GM18520 (cell line): ENCODE measurements around the gene GNAO1.

Experiments used
- ATAC-seq: cut with Tn5 transposase; IDR thresholded peaks from one replicate; pipeline ENCODE4 v1.9.1; 2021; ENCODE audit not compliant: unreplicated experiment

The GNAO1 gene

DNA sequence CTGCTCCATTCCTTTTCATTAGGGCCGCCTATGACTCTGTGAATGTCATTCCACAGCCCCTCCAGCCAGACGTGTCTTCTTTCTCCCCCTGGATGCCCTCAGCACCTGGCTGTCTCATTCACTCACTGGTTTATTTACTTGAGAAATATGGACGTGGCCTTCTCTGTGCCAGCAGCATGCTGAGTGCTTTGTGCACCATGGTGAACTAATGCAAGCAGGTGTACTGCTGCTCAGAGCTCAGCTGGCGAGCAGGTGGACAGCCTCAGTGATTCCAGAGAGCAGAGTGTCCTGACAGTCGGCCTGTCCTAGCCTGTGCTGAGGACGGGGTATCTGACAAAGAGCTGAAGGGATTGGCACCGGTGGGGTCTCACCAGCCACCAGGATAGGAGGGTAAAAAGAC lies 96.7 kb downstream of the GNAO1 start:
- no peak for ATAC-seq

DNA sequence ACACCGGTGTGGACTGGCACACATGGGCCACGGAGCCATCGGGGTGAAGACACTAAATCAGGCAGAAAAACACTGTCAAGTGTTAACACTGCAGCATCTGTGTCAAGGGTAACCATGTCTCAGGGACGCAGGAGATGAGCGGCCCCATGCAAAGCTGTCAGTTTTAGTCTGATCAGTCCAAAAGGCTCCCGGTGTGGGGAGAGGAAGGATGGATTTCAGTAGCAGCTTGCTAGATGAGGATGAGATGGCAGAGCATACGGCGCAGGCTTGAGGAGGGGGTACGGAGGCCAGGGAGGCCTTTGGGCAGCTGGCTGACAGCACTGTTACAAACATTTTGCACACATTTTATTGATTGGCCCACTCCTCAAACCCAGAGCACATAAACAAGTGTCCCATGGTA lies 98.1 kb downstream of the GNAO1 start:
- no peak for ATAC-seq

DNA sequence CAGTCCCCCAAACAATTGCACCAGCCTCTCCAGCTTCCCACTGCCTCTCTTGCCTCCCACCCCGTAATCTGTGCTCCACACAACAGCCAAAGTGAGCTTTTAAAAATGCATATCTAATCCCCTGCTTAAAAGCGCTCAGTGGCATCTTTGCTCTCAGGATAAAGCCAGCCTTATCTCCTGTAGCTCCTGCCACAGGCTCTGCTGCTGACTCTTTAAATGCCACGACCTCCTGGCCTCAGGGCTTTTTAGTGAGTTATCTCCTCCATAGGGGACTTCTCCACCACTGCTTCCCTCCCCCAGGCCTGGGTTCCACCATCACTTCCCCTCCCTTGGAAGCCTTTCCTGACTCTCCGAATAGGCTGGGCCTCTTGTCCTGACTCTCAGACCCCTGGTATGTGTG lies 98.6 kb downstream of the GNAO1 start:
- no peak for ATAC-seq

DNA sequence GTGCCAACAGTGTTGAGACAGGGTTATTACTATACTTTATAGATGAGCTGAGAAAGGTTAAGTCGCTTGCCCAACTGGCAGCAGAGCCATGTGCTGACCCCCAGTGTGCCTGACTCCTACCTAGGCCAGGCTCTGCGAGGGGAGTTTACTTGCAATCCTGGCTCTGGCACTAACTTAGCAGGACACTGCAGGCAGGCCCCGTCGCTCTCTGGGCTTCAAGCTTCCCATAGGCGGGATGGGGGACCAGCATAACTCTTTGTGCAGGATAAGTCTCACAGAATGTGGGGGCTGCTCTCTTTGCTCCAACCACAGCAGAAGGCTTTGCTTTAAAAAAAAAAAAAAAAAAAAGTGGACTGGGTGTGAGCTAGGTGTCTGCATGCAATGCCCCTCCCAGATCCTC lies 102.7 kb downstream of the GNAO1 start:
- ATAC-seq = no peak

DNA sequence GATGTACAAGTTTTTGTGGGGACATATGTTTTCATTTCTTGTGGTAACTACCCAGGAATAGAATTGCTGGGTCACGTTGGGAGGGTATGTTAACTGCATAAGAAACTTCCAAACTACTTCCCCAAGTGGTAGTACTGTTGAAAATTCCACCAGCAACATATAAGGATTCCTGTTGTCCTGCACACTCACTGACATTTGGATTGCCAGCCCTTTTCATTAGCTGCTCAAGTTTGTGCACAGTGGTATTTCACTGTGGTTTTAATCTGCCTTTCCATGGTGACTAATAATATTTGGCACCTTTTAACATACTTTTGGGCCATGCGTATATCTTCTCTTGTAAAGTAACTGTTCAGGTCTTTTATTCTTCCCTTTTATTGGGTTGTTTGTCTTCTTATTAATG lies 103.3 kb downstream of the GNAO1 start:
- ATAC-seq = no peak

DNA sequence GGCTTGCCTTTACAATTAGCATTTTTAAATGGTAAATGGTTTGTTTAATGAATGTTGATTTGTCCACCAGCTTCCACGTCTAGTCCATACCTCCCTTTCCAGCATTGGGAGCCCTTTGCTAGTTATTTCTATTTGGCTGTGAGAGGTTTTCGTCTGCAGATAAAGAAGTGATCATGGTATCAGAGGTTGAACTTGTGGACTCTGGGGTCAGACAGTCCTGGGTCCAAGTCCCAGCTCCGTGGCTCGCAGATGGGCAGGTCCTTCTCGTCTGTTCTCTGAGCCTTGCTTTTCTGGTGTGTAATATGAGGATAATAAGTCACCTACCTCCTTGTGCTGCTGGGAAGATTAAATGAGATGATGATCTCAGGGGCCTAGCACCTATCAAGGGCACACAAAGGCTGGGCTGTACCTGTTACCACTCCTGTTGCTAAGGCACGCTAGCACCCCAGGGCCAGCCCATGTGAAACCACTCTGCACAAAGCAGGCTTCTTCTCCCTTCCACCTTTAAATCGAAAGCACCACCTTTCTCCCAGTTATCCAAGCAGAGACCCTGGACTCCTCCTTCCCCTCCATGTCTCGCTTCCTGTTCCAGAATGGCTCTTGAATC lies 103.9 kb downstream of the GNAO1 start:
- no peak for ATAC-seq

DNA sequence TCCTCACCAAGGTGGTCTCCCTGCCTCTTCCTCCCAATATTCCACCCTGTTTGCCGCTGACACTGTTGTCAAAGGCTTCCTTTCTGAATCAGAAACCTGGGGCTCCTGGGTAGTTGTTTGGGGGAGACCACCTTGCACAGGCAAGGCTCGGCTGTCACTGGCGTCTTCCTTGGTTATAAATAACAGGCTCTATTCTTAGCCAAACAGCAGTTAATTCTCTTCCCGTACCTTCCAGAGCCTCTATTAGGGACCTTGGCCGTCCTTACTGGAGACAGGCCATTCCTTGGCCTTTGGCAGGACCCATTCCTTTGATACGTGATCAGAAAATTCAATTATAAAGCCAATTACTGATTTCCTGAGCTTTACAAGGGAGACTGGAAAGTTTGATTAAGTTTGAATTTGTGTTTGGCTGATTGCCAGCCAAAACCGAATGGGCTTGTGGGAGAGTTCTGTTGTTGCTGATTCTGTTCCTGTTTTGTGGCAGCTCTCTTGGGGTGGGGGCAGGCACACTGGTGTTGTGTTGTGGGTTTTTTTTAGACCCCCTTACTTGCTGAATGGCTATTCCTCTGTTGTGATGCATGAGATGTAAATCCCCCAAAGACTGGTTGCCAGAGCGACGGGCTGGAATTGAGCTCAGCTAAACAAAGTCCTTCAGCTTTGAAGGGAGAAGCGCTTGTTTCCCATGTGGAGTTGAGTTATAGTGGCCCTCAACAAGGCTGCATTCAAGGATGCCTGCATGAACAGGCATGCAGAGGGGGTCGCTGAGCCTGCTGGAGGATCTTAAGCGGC lies 104.6 kb downstream of the GNAO1 start:
- no peak for ATAC-seq

DNA sequence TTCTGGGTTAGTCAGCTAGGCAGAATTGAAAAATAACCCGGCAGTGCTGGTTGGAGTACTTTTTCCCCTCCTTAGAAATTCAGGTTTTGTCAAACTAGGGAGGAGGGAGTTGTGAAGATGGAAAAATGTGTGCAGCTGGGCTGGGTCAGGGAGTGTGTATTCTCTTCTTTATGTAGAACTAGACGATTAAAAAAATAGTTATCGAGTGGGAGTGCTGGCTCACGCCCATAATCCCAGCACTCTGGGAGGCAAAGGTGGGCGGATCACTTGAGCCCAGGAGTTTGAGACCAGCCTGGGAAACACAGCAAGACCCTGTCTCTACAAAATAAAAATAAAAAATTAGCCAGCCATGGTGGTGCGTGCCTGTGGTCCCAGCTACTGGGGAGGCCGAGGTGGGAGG lies 106.4 kb downstream of the GNAO1 start:
- ATAC-seq = no peak

DNA sequence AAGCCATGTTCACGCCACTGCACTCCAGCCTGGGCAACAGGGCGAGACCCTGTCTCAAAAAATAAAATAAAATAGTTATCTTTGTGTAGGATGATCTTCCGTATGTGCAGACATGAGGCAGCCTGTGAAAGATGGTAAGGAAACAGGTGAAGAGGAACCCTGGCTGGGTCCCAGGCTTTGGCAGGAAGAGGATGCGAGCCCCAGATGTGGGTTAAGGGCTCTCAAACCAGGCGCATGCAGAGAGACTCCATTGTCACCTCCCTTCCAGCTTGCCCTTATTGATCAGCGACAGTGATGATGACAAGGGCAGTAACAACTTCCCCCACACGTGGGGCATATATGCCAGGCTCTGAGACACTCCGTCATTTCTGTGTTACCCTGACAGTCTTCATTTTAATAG lies 106.8 kb downstream of the GNAO1 start:
- ATAC-seq = no peak

DNA sequence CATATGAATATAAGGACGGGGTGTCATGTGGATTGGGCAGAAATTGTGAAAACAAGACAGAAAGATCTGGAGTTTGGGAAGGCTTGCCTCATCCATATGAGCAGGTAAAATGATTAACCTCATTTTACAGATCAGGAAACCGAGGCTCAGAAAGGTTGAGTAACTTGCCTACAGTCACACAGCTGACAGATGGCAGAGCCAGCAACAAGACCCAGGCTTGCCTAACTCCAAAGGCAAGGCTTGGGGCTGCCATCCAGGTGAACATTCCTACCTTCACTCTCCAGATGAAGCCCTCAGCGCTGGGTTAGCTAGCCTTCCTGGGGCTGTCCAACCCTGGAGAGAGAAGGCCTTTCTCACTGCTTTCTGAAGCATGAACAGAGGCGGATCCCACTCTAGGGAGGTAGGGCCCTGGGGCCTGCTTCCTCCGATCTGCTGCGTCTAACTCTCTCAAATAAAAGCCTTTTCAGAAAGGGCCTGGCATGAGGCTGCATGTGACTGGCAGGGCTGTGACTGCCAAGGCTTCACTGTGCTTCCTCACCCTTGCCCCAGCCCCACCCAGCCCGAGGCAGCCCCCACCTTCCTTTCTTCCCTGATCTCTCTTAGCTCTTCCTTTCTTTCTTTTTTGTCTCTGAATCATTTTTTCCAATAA lies 107.8 kb downstream of the GNAO1 start:
- no peak for ATAC-seq

DNA sequence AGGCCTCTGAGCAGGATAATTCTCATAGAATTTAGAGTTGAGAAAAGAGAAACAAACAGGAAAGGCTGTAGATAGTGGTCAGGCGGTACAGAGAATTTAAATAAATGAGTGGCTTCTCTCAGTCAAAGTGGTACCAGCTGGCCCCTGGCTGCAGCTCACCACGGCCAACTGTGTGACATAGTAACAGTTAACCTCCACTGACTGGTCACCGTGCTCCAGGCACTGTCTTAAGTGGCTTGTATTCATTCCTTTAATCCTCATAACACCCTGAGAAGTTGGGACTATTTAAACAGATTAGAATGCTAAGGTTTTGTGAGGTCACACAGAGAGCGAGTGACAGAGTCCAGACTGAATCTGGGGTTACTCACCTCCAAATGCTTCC lies 108.9 kb downstream of the GNAO1 start:
- no peak for ATAC-seq

DNA sequence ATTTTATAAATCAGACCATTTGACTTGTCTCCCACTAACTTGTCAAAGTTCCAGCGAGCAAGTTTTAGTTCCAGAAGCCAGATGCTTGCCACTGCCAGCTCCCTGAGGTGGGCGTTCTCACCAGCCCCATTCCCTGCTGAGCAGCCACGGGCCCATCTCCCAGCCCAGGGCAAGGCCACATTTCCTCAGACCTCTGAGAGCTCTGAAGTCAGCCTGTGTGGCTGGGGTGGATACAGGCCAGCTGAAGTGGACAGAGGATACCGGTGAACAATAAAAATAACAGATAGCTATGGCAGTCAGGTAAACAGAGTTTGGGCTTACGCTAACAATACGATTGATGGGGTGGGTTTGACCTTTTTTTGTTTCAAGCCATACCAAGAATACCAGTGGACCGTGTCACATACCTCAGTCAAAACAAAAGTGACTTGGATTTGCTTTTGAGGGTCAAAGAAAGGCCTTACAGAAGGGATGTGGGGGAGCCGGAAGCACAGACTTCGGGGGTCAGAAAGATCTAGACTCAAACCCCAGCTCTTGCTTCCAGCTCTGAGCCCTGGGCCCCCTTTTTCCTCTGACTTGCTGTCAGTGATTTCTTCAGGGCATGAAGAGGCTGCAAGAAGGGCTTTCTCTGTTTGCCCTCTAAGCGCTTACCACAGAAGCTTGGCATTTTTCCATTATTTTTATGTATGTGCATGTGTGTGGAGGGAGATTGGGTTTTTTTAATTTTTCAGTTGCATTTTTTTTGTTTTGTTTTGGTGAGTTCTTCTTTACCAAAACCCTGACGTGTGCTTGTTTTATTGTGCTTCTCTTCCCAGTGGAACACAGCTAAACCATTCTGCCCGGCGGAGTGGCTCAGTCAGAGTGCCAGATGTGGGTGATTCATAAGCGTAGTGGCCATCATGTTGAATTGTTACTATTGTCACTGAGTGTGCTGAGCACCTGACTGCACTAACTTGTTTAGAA lies 109.9 kb downstream of the GNAO1 start:
- ATAC-seq = no peak

DNA sequence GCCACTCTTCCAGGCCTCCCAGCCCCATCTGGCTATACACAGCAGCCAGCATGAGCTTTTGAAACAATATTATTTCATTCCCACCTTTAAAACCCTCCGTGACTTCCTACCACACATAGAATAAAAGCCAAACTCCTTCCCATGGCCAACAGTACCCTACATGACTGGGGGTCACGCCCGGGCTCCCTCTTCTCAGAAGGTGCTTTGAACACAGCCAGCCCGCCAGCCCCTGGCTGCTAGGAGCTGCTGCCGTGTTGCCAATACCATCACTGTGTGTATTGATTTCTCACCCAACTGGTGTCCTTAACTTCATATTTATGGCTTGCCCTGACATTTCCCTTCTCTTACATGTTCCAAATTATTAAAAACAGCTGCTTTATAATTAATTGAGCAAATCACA lies 111.2 kb downstream of the GNAO1 start:
- ATAC-seq = no peak

DNA sequence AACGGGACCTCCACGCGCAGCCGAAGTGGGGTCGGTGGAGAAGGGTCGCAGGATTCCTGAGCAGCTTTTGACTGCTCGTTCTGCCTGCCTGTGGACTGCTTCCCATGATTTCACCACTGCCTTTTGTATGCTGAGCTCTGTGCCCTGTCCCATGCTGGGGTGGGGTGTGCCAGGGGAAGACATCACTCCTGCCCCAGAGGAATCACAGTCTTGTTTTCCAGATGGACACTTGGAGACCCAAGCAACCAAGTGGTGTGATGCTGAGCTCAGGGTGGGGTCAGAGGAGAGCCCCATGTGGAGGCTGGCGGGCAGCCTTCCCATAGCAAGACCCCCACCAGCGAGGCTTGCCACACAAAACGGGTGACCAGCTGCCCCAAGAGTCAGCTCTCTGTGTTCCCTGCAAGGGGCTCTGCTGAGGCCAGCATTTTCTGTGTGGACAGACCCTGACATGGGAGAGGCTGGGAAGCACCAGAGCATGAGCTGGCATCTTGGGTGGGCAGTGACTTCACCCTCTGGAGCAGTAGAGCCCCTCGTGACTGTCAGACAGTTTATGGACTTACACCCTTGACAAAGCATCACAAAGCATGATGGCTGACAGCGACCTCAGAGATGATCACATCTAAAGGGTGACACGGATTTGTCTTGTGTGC lies 111.9 kb downstream of the GNAO1 start:
- no peak for ATAC-seq

DNA sequence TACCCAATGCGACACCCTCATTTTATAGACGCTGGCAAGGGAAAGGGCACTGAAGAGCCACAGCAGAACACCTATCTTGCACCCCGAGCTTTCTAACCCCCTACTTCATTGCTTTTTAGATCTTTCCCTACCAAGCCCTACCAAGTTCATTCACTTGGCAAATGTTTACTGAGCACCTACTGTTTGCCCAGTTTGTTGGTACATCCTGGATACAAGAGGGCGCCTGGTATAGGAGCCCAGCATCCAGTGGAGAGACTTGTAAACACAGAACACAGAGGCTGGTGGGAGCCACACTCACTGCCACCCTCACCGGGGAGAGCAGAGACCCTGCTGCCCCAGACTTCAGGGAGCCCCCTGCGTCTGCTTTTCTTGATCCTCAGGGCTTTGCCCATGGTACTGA lies 112.6 kb downstream of the GNAO1 start:
- ATAC-seq = no peak

DNA sequence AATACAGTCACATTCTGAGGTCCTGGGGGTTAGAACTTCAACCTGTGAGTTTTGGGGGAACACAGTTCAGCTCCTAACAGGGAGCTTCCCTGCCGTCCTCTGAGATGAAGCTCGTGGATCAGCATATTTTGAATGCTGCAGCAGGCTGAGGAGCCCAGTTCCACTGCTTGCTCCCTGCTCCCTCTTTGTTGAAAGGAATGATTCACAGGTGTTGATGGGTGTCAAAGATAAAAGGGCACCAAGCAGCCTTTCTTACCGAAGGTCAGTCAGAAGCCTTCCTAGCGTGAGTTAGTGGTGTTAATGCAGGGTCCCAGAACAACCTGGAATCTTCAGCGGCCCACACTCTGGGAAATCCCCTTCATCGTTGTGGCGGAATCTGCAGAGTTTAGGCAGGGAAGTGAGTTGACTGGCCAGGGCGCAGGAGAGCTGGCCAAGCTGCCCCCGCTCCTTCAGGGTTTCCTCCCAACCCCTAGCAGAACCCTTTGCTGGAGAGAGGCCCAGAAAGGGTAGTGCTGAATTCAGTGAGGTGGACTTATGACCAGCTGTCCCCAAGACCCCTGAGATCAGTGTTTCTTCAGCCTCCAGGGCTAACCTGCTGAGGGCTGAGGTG lies 114.8 kb downstream of the GNAO1 start:
- no peak for ATAC-seq

DNA sequence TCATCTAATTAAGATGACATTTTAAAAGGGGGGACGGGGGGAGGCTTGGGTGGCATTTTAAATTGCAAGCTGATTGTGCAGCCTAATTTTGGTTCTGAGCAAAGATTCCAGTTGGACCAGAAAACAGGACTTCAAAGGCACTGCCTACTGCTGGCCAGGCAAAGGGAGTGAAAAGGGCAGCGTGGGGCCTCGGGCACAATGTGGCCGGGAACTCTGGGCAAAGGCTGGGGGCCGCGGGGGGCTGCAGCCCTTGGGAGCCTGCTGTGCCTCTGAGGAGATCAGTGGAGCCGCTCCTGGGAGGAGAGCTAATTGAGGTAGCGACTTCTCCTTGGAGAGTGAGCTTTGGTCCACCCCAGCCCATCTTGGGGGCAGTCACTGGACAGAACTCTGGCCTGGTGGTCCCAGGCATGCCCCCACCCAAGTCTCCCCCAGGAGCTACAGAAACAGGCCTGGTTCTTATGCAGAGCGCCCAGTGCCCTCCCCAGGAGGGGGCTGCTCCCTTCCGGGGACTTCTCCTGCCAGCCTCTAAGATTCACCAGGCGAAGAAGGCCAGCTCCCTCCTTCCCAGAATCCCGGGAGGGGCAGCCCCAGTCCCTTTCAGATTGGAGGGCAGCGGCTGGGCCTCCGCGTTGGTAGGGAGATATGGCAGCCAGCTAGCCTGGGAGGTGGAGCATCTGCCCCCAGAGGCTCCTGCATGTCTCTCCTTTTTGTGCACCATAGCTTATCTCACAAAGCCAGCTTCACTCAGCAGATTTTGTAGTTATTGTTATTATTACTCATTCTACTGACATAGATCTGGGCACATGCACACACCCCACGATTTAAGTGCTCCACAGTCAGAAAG lies 115.6 kb downstream of the GNAO1 start:
- no peak for ATAC-seq

DNA sequence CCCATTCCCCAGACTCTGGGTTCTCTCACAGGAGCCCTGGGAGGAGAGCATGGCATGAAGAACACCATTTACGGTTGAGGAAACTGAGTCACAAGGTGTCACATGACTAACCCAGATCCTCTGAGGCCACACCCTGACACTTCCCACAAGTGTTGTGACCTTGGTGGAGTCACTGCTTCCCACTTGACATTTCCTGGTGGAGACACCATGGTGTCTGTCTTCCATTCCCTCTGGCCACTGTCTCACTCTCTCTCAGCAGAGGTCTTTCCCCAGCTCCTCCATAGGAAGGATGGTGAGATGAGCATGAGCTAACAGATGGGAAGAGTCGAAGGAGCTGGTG lies 116.2 kb downstream of the GNAO1 start:
- ATAC-seq = no peak

DNA sequence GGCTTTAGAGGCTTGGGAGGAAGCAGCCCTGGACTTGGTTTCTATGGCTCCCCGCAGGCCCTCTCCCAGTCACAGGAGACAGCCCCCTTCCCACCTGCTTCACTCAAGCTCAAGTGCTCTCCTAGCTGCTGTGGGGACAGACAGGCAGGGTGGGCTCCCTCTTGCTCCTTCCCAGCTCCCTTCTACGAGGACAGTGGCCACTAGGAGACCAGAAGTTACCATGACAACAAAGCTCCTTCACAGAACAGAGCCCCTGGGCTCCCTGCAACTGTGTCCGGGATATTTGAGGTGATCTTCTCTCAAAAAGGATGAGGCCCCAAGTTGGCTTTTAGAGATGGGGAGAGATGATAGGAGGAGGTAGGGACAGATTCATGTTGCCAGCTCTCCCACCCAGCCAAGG lies 117.7 kb downstream of the GNAO1 start:
- no peak for ATAC-seq

DNA sequence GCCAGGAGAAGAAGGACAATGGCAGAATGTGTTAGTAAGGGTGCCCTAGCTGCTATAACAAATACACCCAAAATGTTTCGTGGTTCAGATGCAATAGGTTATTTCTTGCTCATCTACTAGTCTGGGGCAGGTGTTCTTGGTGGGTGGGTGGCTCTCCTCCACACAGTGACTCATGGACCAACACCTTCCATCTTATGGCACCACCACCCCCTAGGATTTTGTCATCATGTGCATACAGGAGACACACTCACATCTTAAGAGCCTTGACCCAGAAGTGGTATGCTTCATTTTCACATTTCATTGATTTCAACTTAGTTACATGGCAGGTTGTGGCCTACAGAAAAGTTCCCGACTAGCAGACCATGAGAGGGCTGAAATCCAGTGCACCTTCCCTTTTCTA lies 119.4 kb downstream of the GNAO1 start:
- no peak for ATAC-seq
